HL-60/S4 (cell line): ENCODE results near the gene FNIP2.

Experiments
- in situ Hi-C: fragments of 300-500 bp; cut with MboI; formaldehyde crosslinking; loops from 2 replicates; pipeline ENCODE4 v1.14.3; 2022; ENCODE audit warnings: low sequenced_read_pairs

The FNIP2 gene

DNA sequence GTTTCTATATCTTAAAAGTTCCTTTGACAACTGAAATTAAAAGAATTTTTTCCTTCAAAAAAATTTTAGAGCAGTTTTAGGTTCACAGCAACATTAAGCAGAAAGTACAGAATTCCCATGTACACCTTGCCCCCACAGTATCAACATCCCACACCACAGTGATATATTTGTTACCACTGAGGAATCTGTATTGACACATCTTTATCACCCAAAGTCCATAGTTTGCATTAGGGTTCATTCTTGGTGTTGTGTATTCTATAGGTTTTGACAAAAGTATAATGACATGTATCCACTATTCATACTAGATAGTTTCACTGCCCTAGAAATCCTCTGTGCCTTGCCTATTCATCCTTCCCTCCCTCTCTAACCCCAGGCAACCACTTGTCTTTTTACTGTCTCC lies 43.7 kb downstream of the FNIP2 start:
- in situ Hi-C loops = no loop called here

DNA sequence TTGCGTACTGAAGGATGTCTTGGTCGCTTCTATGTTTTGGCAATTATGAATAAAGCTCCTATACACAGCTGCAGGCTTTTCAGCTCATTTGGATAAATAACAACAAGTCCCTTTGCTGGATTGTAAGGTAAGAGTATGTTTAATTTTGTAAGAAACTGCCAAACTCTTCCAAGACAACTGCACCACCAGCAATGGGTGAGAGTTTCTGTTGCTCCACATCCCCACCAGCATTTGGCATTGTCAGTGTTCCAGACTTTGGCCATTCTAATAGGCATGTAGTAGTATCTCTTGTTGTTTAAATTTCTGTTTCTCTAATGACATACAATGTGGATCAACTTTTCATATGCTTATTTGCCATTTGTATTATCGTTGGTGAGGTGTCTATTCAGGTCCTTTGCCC lies 44.3 kb downstream of the FNIP2 start:
- in situ Hi-C loops = no loop called here

DNA sequence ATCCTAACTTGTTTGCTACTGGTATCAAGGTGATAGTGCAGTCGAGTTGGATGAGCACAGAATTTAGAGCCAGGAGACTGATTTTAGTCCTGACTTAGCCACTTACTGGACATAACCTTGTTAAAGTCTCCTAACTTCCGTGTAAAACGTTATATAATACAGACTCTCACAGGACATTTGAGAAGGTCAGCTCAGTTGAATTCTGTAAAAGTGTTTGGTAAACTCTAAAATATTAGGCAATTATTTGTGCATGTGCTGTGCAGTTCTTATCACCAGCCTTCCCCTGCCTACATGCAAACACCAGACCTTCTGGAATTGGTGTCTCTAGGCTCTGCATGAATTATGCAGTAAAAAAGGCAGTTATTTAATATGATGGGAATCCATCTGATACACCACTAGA lies 45.4 kb downstream of the FNIP2 start:
- in situ Hi-C loops = no loop called here

DNA sequence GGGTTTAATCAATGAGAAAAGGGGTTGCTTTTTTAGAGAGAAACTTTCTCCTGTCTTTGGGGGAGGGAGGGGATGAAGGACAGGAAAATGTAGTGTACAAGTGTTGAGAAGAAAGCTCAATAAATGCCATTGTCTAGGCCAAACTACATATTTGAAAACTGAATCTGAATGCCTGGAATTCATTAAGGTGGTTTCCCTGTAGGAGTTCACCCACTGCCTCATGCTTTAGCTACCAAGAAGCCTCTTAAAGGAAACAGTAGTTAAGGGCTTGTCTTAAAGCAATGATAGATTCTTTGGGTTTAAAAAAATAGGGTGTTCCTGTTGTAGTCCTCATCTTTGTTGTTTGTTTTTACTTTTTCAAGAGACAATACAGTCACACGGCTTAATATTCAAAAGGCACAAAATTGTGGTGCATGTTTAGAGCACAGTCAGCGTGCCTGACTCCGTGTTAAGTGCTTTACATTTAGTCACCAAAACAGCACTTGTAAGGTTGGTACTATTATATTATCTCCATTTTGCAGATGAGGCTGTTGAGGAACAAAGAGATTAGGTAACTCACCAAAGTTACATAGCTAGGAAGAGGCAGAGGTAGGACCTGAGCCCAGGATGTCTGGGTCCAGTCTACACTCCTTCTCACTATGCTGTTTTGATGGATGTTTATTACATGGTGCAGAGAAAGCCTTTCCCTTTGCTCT lies 46.0 kb downstream of the FNIP2 start:
- in situ Hi-C loops = no loop called here

DNA sequence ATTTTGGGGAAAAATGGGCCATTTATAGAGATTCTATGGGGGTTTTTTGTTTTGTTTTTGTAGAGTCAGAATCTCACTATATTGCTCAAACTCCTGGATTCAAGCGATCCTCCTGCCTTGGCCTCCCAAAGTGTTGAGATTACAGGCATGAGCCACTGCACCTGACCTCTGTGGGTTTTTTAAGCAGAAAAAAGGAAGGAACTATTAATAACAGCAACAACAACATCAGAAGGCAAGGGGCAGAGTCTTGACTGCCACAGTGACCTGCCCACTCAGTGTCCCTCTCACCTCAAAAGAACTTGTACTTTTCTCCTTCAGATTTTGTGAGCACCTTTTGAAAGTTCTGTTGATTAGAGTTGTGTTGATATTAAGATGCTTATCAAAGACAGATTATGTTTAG lies 48.1 kb downstream of the FNIP2 start:
- in situ Hi-C loops = no loop called here

DNA sequence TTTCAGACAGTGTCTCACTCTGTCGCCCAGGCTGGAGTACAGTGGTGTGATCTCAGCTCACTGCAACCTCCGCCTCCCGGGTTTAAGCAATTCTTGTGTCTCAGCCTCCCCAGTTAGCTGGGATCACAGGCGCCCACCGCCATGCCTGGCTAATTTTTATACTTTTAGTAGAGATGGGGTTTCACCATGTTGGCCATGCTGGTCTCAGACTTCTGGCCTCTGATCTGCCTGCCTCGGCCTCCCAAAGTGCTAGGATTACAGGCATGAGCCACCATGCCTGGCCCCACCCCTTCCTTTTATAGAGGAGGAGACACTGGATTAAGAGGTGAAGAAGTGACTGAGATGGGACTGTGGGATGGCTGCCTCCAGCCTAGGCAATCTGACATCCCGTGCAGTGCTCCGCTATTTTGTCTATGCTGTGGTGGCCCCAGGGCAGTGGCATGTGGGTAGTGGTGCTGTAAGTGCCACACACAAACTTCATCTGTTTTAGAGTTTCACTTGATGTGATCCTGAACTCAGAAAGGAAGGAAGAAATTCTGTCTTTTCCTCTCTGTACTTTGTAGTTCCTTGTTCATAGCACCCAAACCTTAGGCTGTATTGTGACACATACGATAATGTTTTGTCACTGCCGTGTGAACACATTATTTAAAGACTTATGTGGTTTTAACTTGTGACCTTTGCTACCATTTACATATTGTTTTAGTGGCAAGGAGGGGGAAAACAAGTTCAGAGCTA lies 48.9 kb downstream of the FNIP2 start:
- in situ Hi-C loops = no loop called here

DNA sequence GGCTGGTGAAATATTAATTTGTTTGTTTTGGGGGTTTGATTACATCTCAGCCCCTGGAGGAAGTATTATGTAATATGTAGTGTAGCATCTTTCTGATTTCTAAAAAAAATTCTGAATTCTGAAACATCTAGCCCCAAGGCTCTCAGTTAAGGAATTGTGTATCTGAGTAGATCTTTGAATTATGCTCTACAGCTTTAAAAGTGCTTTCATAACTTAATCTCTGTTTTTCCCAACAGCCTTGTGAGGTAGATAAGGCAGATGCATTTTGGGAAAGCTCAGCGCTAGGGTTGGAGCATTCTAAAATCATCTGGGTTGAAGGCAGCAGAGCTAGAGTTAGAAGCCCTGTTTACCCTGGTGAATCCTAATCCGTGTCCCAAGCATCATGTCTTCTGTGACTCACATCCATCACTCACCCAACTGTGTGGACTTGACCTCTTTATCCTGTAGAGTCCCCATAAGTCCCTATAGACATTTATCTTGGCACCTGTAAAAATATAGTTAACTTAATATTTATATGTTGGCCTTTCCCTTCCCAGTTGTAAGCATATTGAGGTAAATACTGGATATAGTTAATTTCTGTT lies 49.8 kb downstream of the FNIP2 start:
- in situ Hi-C loops = no loop called here

DNA sequence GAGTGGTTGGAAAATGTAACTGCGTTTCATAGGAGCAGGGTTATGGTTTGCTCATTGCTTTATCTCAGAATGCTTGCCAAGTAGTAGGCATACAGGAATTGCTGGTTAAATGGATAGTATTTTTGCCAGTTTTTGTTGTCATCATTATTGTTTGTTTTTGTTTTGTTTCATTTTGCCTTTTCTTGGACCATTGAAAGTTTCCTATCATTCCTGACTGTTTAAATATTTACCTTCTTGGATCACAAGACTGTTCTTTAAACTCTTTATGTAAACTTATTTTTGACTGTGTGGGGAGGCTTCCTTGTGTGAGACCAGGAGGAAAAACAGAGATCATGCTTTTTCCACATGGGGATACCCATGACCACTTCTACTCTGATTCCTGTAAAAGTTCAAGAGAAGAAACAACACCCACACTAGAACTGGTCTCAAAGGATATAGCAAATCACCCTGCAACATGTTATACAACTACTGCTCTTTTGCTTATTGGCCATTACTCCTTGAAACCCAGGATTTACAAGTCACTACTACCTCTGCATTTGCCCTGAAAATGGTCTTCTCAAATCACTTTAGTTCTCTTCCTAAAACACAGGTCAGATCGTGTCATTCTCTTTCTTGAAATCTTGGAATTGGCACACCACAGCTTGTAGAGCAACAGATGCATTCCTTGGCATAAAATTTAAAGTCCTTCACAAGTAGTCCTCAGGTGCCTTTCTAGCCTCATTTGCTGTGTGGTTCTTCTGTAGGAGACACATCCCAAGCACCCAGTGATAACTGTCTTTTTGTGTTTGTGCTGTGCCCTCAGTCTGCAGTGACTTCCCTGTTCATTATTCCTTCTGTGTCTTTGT lies 51.3 kb downstream of the FNIP2 start:
- in situ Hi-C loops = loop anchor here (10.0 kb wide), 1 partner anchor 85 kb away; no protein-coding TSS in a partner anchor

DNA sequence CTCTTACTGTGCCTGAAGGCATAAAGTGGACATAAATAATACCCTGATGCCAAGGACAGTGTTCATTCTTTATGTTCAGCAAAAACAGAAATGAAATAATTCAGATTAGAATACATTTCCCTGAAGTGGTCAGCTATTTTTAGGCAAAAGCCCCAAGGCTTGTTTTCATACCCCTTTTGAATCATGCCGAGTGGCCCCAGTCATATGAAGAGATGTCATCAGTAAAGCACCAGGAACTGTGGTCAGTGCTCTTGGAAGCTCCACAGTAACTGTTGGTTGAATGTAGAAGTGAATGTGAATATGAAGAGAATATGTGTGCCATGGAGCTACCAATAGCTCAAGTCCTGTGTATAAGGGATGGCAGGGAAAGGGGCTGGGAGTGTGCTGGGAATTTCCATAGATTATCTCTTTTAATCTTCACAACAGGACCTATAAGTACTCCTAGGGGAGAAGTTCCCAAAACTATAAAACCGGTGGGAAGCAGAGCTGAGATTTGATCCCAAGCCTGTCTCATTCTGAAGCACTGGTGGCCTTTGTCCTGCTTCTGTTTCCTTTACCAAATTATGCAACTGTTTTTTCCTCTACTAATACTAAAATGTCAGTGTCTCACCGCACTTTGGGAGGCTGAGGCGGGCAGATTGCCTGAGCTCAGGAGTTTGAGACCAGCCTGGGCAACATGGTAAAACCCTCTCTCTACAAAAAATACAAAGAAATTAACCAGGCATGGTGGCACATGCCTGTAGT lies 52.6 kb downstream of the FNIP2 start:
- in situ Hi-C loops = loop anchor here (10.0 kb wide), 1 partner anchor 87 kb away; no protein-coding TSS in a partner anchor

DNA sequence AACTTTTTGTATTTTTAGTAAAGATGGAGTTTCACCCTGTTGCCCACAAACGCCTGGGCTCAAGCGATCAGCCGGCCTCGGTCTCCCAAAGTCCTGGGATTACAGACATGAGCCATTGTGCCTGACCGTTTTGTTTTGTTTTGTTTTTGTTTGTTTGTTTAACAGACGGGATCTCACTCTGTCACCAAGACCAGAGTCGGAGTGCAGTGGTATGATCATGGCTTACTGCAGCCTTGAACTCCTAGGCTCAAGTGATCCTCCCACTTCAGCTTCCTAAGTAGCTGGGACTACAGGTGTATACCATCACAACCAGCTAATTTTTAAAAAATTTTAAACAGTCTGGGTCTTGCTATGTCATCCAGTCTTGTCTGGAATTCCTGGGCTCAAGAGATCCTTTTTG lies 53.5 kb downstream of the FNIP2 start:
- in situ Hi-C loops = loop anchor here (10.0 kb wide), 1 partner anchor 88 kb away; no protein-coding TSS in a partner anchor

DNA sequence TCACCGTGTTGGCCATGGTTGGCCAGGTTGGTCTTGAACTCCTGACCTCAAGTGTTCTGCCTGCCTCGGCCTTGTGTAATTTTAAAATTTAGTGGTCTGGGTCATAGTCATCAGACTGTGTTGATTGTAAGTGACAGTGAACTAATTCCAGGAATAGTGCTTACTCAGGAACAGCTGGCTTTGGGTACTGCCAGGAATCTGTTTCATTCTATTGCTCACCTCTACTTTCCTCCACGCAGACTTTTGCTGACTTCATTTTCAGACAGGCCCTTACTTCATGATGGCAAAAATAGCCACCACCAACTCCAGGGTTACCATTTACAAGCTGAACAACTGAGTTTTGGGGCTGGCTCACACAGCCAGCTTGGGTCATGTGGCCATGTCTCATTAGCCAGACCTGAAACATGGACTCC lies 54.6 kb downstream of the FNIP2 start:
- in situ Hi-C loops = loop anchor here (10.0 kb wide), 1 partner anchor 89 kb away; no protein-coding TSS in a partner anchor

DNA sequence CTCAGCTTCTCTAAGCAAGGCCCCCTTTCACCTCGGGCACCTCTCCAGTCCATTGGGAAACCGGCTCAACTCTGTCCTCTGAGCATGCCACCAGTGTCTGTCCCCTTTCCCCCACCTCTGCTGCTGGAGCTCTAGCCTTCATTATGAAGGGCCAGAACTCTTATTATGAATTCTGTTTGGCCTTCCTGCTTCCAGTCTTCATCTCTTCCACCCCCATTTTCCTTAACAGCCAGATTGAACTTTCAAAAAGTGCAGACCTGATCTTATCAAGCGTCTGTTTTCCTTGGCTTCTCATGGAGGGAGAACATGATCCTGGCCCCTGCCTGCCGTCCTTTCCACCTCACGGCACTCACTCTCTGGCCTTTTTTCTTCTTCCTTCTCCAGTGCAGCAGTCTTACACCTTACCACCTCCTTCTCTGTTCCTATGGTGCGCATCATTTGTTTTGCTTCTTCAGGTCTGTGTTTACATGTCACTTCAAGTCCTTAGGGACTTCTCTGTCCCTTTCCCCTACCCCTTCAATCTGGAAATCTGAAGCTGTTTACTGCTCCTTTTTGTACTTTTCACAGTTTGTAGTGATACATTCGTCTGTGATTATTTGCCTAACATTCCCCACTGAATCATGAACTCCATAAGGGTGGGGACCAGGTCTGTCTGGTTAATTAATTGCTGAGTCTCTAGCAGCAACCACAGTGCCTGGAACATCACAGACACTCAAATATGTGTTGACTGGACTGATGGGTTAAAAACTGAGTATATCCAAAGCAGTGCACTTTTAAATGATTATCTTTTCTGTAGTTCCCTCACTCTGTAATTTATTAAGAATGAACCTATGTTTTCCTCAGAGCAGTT lies 55.8 kb downstream of the FNIP2 start:
- in situ Hi-C loops = loop anchor here (10.0 kb wide), 1 partner anchor 90 kb away; no protein-coding TSS in a partner anchor

DNA sequence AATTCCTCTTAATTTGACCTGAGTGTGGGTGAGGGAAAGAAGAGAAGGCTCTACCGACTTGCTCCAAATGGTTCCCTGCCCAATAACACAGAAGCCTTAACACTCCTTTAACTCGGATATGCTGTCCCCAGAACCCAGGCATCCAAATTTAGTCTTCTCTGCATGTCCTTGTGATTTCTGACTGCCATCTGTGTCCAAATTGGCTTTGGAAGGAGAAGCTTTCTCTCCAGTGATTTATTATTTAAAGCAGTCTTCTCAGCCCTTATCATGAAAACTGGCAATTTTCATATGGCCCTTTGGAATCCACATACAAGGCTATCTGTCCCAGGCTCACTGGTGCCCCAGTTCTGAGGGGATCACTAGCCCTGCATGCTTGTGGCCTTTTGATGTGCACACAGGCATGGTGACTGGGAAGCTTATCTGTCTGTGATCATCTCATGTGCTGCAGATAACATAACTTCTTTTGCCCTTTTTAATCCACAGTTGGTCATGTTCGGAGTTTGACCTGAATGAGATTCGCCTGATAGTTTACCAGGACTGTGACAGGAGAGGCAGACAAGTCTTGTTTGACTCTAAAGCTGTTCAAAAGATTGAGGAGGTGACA lies 56.7 kb downstream of the FNIP2 start:
- in situ Hi-C loops = loop anchor here (10.0 kb wide), 1 partner anchor 91 kb away; no protein-coding TSS in a partner anchor

DNA sequence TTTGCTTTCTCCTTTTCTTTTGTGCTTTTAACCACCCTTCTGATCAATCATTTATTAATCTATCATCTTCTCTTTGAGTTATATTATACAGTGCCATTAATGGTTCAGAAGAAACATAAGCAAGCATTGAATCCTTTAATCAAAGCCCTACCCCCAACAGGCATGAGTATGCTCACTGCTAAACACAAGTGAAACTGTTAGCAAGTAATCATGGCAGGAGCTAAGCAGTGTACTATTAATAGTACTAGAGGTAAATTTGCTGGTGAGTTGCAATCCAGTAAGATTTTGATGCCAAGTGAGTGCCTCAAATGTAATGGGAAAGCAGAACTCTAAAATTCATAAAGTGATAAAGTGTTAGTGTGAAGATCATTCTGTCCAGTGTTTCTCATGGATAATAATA lies 57.2 kb downstream of the FNIP2 start:
- in situ Hi-C loops = loop anchor here (10.0 kb wide), 1 partner anchor 91 kb away; no protein-coding TSS in a partner anchor

DNA sequence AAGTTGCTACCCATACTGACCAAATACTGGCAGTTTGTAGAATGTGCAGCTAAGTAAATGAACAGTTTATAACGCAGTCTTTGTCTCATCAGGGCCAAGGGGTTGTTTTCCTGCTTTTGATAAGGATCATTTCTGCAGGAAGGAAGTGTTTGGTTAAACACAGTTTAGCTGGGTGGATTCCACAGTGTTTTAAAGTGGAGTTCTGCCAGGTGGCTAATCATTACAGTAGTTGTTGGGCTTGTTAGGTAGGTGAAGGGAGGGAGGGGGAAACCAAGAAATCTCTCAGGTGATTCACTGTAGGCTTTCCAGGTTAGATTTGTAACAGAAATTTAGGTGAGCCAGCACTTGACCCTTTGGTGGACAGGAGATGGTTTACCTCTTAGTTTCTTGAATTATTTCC lies 58.1 kb downstream of the FNIP2 start:
- in situ Hi-C loops = loop anchor here (10.0 kb wide), 1 partner anchor 92 kb away; no protein-coding TSS in a partner anchor

DNA sequence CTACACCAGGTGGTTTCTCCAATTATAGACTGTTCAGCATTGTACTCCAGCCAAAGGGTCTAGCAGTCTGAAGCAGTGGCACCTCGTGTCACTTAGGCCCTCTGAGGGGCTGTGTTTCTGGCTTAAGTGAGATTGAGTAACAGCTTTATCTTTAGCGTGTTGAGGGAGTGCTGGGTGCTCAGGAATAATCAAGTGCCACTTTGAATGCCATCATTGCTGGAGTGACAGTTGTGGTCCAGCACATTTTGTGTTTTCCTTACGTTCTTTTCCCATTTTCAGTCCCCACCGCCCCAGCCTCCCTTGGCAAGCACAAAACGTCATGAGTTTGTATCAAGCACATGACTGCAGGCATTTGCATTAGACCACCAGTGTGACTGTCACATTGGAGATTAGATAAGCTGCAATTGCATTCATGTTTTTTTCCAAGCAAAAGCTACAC lies 58.7 kb downstream of the FNIP2 start:
- in situ Hi-C loops = loop anchor here (10.0 kb wide), 1 partner anchor 93 kb away; no protein-coding TSS in a partner anchor

DNA sequence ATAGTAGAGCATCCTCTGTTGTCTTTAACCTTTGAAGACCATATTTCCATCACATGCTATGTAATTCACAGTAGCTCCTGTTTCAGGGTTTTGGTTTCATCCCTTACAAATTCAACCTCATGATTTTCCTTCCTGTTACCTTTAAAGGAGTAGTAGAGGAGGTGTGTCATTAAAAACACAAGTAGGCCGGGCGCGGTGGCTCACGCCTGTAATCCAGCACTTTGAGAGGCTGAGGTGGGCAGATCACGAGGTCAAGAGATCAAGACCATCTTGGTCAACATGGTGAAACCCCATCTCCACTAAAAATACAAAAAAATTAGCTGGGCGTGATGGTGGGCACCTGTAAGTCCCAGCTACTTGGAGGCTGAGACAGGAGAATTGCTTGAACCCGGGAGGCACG lies 59.3 kb downstream of the FNIP2 start:
- in situ Hi-C loops = loop anchor here (10.0 kb wide), 1 partner anchor 93 kb away; no protein-coding TSS in a partner anchor

DNA sequence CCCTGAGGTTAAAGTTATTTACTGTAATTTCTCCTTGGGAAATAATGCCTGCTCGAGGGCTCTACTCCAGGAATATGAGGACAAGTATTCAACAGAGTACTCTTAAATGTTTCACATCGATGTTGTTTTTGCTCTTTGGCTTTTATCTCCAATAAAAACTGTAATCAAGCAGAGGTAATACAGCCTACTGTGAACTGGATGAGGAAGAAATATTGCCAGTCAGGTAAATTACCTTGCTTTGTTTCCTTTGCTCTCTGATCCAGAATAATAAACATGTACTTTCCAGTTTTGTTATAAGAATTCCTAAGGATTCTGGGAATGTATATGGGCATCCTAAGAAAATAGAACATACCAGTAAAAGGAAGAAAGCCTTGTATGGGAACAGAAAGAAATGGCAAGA lies 60.4 kb downstream of the FNIP2 start:
- in situ Hi-C loops = loop anchor here (10.0 kb wide), 1 partner anchor 94 kb away; no protein-coding TSS in a partner anchor
